GM04503 (cell line): Measurements from ENCODE around the gene MLEC.

Experiments used
- DNase-seq: peaks from one replicate; pipeline ENCODE4 v3.0.0-alpha.2; 2012; ENCODE audit warnings: low read depth

The MLEC gene, protein sequence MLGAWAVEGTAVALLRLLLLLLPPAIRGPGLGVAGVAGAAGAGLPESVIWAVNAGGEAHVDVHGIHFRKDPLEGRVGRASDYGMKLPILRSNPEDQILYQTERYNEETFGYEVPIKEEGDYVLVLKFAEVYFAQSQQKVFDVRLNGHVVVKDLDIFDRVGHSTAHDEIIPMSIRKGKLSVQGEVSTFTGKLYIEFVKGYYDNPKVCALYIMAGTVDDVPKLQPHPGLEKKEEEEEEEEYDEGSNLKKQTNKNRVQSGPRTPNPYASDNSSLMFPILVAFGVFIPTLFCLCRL

DNA sequence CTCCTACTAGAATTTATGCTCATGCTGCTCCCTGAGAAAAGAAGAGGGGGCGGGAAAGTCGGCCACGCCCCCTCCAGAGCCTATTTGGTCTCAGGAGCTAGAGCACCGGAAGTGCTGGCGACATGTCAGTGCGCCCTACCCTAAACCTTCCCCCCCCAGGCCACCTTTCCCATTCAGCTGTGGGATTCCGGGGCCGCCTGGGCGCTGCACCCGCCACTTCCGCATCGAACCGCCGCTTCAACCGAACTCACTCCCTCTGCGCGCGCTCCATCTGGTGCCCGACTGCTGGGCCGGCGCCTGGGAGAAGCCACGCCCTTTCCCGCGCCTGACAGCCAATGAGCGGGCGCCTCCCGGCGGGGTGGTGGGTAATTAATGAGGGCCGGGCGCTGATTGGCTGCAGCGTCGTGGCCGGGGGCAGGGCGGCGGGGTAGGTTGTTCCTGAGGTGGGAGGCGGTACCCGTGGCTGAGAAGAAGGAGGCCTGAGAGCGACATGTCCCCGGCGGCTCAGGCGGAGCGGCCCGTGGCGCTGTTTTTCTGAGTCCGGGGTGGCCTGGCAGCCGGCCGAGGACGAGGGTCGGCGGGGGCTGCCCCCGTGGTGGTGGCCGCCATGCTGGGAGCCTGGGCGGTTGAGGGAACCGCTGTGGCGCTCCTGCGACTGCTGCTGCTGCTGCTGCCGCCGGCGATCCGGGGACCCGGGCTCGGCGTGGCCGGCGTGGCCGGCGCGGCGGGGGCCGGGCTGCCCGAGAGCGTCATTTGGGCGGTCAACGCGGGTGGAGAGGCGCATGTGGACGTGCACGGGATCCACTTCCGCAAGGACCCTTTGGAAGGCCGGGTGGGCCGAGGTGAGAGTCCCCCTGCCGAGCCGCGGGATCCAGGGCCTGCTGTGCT, at the start of gene MLEC:
TSS of gene MLEC (plus strand) at position 460 of the 888 bp plus-strand sequence. CDS start at position 608, 148 bp downstream.
- DNase-seq = peak; percentile 77

DNA sequence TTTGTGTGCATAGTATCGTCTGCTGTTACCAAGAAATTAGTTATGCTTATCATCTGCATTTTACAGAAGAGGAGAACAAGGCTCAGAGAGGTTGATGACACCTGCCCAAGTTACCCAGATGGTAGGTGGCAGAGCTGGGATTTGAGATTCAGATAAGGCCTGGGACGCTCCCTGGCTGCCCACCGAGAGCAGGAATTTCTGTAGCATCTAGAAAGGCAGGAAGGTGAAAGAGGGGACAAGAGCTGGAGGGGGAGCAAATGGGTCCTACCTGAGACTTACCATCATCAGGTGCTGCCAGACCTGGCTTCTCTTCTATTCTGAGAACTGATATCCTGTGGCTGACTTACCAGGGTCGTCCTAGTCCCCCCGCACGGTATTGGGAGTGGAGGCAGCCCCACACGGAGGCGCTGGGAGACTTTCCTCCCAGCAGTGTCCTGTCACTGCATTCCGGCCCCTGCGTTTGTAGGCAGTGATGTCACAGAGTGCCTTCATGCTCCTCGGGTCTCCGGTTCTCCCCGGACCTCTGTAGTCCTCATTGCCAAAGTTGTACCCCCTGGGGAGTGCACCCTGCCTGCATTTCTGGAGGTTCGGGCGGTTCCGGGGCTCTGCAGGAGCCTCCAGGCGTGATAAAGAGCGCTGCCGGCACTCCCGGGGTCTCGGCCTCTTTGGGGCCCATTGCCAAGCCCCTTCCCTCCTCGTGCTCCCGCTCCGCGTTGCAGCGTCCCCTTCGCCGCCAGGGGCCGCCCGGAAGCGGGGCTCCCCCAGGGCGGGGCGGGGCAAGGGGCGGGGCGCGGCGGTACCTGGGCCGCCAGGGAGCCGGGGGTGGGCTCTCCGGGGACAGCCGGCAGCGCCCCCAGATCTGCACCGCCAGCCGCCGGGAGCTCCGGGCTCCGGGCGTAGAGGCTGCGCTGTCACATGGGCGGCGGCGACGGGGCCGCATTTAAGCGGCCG, 46.9 kb upstream of the MLEC start, which contains the start of gene CABP1:
TSS of gene CABP1 (plus strand) at position 856 of the 951 bp plus-strand sequence. CDS start at position 916, 60 bp downstream.
- DNase-seq = no peak

DNA sequence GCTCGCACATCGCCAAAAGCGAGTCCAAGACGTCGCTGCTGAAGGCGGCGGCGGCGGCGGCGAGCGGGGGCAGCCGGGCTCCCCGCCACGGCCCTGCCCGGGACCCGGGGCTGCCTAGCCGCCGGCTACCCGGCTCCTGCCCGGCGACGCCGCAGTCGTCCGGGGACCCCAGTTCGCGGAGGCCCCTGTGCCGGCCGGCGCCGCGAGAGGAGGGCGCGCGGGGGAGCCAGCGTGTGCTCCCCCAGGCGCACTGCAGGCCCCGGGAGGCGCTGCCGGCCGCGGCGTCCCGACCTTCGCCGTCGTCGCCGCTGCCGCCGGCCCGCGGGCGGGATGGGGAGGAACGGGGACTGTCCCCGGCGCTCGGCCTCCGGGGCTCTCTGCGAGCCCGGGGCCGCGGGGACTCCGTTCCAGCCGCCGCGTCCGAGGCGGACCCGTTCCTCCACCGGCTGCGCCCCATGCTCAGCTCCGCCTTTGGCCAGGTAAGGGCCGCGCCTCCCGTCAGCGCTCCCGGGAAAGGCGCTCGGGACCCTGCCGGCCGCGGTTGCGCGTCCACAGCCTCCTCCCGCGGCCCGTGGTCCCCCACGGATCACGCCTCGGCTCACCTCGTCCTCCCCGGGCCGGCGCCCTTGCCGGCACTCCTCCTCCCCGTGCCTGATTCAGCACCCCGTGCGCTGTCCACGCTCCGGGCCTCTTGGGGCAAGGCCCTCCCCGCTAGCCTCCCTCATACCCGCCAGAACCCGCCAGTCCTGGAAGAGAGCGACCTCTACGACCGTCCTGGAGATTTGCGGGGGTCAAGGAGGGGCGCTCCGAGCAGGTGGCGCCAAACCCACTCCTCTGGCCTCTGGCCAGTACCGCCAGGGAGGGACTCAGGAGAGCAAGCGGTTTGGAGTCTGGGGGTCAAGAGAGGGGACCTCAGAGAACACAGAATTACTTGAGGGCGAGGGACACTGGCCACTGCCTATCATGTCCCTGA, 45.8 kb upstream of the MLEC start:
- no peak for DNase-seq

DNA sequence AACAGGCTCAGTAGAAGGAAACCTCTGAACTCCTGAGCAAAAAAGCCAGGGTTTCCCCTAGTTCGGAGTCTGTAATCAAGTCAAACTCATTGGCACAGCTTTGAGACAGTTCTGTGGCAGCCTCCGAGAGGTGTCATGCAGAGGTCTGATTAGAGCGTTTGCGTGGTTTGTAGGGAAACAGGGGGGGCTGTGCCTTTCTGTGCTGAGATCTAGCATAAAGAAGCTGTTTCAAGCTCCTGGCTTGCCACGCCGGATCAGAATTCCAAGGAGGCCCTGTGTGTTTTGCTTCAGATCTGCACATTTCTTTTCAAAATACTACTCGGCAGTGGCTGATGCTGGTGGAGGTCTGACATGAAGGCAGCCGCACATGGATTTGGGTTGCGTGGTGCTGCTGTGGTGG, 44.8 kb upstream of the MLEC start:
- no peak for DNase-seq

DNA sequence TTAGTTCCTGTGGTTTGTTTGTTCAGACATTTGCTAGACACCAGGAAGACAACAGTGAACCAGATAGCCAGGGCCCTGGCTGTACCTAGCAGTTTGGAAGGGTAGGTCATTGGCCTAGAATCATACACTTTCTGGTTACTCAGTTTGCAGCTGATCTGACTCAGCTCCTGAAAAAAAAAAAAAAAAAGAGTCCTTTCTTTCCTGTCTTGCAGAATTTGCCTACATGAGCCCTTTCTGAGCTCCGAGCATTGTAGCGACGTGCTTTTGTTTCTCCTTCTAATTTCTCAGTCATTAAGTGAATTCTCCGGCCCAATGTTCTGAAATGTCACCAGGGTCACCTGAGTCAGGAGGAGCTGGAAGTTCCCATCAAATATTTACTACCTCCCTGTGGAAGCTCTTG, 44.1 kb upstream of the MLEC start:
- no peak for DNase-seq

DNA sequence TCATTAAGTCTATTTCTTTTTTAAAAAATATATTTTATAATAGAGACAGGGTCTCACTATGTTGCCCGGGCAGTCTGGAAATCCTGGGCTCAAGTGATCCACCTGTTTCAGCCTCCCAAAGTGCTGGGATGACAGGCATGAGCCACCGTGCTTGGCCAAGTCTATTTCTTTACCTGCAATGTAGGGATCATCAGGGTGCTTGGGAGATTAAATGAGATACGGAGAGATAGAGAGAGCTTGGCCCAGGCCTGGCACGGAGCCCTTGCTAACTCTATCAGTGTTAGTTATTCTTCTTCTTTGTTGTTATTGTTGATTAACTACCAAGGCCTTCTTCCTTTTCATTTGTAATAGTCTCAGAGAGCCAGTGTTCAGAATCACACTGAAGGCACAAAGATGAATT, 43.4 kb upstream of the MLEC start:
- DNase-seq = no peak

DNA sequence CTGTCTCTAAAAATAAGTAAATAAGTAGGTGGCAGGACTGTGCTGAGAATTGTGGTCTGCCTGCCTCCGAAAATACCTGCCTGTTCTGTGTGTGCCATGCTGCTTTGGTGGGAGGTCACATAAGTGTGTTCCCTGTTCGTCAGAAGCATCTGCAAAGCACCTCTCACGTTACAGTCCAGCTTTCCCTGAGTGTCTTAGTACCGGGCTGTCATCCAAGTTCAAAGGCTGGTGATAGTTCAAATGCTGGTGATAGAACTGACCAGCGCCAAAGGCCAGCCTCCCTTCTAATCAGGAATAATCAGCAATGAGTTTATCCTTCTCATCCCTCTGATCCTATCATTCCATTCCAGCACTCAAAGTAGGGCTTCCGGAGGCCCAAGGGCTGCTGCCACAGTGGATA, 40.9 kb upstream of the MLEC start:
- DNase-seq = no peak

DNA sequence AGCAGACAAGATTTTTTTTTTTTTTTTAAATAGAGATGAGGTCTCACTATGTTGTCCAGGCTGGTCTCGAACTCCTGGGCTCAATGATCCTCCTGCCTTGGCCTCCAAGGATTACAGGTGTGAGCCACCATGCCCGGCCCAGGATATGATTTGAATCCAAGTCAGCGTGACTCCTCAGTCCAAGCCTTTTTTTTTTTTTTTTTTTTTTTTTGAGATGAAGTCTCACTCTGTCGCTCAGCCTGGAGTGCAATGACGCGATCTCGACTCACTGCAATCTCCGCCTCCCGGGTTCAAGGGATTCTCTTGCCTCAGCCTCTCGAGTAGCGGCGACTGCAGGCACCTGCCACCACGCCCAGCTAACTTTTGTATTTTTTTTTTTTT, 39.6 kb upstream of the MLEC start:
- DNase-seq = no peak

DNA sequence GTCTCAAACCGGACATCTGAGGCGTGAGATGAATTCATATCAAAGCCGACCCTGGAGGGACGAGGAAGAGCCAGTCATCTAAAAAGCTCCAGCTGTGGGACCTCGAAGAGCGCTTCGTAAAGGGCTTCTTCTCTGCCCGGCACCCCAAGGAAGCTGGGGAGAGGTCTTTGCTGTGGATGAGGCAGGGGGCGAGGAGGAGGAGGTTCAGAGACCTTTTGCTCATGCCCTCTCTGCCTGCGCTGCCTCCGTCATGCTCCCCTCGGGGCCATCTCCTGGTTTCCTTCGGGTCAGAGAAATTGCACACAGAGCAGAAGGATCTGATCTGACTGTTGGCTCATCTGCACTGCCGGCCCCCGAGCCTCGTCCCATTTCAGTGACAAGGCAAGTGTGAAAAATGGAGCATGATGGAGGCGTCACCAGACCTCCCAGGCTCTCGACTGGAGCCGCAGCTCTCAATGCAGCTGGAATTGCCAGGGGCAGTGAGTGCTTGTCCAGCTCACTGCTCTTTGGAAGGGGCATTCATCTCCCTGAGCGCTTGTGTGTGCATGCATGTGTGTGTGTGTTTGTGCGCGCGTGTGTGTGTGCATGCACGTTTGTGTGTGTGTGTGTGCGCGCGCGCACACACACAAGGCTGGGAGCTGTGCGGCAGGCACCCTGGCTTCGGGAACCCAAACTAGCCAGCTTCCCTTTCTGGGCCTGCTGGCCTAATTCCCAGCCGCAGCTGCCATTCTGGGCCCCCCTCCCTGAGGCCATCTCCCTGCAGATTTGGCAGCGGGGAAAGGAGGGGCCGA, 37.3 kb upstream of the MLEC start:
- no peak for DNase-seq

DNA sequence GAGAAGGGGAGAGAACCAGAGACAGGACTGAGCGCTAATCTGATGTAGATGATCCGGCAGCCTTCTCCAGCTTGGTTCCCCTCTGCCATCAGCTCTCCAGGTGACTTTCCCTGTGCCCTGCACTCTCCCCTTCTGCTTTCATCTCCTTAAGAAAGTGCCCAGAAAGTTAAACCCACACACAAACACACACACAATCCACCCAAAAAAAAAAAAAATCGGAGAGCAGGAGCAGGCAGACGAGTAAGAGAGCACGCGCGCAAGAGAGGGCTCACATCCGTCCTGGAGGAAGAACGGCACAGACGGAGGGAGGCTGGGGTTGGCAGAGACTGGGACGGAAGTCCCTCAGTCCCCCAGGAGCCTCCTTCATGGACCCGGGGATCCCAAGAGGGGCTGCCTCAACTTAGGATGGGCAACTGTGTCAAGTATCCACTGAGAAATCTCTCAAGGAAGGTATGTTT, 36.7 kb upstream of the MLEC start:
- no peak for DNase-seq

DNA sequence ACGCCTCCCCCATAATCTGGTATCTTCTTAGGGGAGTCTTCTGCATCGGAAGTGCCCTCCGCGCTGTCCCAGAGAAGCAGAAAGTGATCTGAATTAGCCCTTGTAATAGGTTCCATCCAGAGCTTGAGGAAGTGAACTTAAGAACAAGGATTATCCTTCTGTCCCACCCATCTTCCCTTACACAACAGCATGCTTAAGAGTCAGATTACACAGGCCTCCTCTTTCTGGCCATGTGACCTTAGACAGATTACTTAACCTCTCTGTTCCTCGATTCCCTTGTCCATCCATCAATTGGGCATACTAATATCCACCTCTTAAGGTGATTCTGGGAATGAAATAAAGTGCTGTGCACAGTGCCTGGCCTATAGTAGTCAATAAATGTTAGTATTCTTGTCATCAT, 35.1 kb upstream of the MLEC start:
- no peak for DNase-seq

DNA sequence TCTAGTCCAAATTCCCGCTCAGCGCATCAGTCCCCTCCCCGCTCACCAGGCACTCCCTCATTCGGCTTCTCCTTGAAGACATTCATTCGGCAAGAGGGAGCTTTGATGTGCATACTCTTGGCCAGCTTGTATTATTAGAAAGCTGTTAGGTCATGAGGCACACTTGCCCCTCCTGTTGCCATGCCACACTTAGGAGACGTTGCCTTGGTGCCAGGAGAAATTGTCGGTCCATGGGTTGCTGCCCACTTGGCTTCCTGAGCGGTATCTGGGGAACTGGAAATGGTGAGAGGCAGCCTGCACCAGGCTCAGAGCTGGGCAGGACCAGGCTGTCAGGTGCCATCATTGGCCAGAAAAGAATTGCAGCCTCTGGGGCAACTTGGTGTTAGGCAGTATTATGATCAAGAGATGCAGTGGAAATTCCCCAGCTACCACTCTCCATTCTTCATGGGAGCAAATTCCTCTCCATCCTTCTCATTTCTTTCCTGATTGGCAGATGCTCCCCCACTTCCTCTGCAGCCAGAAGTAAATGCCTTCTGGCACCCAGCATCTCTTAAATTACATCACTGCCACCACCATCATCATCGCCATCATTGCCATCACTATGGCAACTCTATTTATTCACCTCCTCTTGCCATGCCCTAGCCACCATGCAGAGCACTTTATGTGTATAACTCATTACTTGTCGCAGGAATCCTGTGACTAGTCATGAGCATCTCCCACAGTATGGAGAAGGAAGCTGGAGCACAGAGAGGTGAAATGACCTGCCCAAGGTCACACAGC, 34.1 kb upstream of the MLEC start:
- no peak for DNase-seq

DNA sequence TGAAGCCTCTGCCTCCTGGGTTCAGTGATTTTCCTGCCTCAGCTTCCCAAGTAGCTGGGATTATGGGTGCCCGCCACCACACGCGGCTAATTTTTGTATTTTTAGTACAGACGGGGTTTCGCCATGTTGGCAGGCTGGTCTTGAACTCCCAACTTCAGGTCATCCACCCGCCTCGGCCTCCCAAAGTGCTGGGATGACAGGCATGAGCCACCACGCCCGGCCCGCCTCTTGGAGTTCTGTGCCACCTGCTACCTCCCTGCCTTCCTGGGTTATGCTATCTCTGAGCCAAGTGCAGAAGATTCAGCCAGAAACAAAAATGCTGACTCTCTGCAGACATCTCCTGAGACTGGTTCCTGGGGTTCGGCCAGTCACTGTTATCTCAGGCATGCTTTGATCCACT, 33.3 kb upstream of the MLEC start:
- DNase-seq = no peak

DNA sequence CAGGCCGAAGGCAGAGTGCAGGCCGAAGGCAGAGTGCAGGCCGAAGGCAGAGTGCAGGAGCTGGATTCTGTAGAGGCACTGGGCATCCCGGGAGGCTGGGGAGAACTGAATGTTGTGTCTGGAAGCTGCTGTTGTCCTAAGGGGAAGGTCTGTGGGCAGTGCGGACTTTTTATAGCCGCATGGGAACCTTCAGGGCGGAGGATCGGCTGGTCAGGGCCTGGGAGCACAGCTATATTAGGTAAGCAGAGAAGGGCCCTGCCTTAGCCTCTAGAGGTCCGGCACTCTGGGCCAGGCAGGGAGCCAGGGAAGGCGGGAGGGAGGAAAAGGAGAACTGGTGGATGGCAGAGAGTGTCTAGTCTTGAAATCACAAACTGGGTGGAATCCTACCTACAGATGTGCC, 32.3 kb upstream of the MLEC start:
- DNase-seq = no peak

DNA sequence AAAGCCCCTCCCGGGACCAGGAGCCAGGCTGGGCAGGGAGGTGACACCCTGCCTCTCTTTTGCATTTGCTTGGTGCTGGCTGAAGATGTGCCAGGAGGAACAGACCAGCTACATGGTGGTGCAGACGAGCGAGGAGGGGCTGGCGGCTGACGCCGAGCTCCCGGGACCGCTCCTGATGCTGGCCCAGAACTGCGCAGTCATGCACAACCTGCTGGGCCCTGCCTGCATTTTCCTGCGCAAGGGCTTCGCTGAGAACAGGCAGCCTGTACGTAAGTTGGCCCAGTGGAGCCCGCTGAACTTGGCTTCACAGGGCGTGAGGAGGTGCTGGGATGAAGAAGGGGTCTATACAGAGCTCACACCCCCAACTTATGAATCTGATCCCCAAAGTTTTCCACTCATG, 30.9 kb upstream of the MLEC start:
- DNase-seq = no peak

DNA sequence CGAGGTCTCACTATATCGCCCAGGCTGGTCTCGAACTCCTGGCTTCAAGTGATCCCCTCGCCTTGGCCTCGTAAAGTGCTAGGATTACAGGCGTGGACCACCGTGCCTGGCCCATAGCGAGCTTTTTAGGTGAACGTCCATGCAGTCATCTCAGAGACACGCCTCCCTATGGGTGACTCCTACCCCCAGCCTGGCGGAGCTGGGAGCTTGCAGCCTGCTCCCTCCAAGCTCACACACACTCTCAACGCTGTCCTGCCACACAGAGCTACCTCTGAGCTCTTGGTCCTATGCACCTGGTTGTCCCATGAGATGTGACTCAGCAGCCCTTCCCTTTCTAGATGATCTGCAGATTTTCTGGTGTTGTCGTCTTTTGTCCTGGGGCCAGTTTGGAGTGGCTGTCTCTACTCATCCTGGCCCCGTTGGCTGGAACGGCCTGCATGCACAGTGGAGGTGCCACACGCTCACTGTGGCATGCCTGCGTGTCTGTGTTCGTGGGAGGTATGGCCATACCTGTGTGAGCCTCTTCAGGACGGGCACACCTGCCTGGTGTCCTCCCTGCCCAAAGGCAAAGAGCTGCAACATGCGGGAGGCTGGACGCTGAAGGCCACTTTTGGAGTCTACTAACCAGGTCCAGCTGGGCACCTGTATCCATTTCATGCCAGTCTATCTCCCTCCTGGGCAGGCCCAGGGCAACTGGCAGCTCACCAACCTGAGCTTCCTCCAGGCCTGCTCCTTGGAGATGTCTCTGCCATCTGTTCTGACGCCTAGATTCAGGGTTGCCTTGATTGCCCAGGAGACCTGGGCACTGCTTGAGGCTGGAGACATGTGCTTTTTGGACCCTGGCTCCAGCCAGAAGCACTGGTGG, 28.4 kb upstream of the MLEC start:
- DNase-seq = no peak

DNA sequence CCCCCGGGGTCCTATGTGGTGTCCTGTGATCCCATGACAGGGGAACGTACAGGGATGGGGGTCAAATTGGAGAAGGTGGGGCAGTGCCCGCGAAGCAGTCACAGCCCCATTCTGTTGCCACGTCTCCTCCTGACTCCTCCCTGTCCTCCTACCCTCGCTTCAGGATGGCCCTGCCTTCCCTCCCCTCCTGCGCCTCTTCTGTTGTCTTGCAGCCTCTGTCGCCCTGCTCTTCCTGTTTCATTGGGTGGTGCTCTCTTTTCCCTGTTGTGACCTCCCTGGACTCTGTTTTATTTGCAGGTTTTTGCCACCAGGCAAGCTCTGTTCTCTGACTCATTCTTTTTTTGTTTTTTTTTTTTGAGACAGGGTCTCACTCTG, 27.8 kb upstream of the MLEC start:
- DNase-seq = no peak

DNA sequence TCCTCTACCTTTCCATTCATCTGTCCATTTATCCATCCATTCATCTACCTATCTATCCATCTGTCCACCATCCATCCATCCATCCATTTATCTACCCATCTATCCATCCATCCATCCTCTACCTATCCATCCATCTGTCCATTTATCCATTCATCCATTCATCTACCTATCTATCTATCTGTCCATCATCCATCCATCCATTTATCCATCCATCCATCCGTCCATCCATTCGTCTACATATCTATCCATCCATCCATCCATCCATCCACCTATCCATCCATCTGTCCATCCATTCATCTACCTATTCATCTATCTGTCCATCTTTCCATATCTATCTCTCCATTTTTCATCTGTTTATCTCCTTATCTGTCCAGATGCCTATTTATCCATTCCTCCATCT, 25.5 kb upstream of the MLEC start:
- DNase-seq = no peak
